ENCODE results near the gene TRMT2A. TPM values are rescaled to one million over a fixed set of nuclear protein-coding genes. Genes with fewer than 3 reads are reported as not detected.

TRMT2A gene
- total RNA-seq, 1 donor from 2014 or later: 37.9 TPM

DNA sequence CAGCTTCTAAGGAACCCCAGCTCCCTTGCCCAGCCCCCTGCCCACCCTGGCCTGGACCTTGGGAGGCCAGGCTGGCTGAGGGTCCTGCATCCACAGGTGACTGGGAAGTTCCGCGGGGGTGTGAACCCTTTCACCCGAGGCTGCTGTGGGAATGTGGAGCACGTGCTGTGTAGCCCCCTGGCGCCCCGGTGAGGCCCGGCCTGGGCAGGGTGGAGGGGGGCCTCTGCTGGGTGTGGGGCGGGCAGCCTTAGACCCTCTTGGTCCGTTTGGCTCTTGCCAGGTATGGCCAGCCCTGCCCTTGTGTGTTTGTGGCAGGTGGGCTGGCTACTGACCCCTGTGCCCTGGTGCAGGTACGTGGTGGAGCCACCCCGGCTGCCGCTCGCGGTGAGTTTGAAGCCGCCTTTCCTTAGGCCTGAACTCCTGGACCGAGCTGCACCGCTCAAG is 23.5 kb upstream of the TRMT2A start:
- H3K27me3 ChIP-seq (ENCODE audit: control insufficient read depth, insufficient read depth, low read length): no peaks in the 10 kb centered on the region
- TF ChIP-seq, protein P1, sequence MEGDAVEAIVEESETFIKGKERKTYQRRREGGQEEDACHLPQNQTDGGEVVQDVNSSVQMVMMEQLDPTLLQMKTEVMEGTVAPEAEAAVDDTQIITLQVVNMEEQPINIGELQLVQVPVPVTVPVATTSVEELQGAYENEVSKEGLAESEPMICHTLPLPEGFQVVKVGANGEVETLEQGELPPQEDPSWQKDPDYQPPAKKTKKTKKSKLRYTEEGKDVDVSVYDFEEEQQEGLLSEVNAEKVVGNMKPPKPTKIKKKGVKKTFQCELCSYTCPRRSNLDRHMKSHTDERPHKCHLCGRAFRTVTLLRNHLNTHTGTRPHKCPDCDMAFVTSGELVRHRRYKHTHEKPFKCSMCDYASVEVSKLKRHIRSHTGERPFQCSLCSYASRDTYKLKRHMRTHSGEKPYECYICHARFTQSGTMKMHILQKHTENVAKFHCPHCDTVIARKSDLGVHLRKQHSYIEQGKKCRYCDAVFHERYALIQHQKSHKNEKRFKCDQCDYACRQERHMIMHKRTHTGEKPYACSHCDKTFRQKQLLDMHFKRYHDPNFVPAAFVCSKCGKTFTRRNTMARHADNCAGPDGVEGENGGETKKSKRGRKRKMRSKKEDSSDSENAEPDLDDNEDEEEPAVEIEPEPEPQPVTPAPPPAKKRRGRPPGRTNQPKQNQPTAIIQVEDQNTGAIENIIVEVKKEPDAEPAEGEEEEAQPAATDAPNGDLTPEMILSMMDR (IDR thresholded peaks at IDR 0.05; ENCODE audit: insufficient read depth, low read length, severe bottlenecking): no peak
- no peak overlapping the region for H3K4me3 ChIP-seq (ENCODE audit: low read depth, low read length)
- peaks cover 11% of the 10 kb centered on the region for H3K36me3 ChIP-seq (ENCODE audit: control insufficient read depth, insufficient read depth, low read length)
- FAIRE-seq: no peak
- no peak for DNase-seq (ENCODE audit: low read depth)

DNA sequence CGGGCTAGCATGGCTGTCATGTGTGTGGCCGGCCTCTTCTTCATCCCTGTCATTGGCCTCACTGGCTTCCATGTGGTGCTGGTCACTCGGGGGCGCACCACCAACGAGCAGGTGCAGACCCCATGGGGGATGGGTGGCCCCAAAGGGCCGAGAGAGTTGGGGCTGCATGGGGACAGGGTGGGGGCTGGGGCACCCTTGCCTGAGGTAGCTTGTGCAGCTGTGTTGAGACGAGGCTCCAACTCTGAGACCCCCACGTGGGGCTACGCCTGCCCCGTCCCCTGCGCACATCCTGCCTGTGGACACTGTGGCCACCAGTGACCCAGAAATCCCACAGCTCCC is 23.1 kb upstream of the TRMT2A start:
- TF ChIP-seq, protein P1 (IDR thresholded peaks at IDR 0.05; ENCODE audit: insufficient read depth, low read length, severe bottlenecking): no peak
- FAIRE-seq (no peak), DNase-seq (ENCODE audit: low read depth) (no peak)
- H3K27me3 ChIP-seq (ENCODE audit: control insufficient read depth, insufficient read depth, low read length): no peaks in the 10 kb centered on the region
- no peak overlapping the region for H3K4me3 ChIP-seq (ENCODE audit: low read depth, low read length)
- peaks cover 9% of the 10 kb centered on the region for H3K36me3 ChIP-seq (ENCODE audit: control insufficient read depth, insufficient read depth, low read length)

DNA sequence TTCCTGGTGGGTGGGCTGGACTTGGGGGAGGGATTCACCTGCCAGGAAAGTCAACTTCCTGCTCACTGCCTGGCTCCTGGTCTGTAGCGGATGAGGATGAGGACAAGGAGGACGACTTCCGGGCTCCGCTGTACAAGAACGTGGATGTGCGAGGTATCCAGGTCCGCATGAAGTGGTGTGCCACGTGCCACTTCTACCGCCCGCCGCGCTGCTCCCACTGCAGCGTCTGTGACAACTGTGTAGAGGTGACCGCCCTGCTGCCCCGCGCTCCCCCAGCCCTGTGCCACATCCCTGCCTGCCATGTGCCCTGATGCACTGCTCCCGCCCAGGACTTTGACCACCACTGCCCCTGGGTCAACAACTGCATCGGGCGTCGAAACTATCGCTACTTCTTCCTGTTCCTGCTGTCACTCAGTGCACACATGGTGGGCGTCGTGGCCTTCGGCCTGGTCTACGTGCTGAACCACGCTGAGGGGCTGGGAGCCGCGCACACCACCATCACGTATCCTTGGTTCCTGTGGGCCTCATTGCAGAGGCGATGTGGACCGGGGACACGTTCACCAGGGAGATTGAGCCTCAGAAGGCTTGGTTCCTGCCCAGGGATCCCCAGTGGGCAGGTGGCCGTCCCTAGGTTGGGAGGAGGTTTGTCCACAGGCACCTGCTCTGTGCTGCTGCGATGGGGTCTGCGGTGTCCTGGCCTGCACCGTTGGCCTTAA is 22.5 kb upstream of the TRMT2A start:
- FAIRE-seq: no peak
- peaks cover 9% of the 10 kb centered on the region for H3K36me3 ChIP-seq (ENCODE audit: control insufficient read depth, insufficient read depth, low read length)

GRCh38 chr22:20138868-20139267 is 21.8 kb upstream of the TRMT2A start:
- Histone ChIP-seq H3K27me3 (ENCODE audit: control insufficient read depth, insufficient read depth, low read length) (no peaks in the 10 kb centered on the region), H3K36me3 (ENCODE audit: control insufficient read depth, insufficient read depth, low read length) (peaks cover 9% of the 10 kb centered on the region), H3K4me3 (ENCODE audit: low read depth, low read length) (no peak overlapping the region)
- TF ChIP-seq, protein P1 (IDR thresholded peaks at IDR 0.05; ENCODE audit: insufficient read depth, low read length, severe bottlenecking): no peak
- no peak for FAIRE-seq
- DNase-seq (ENCODE audit: low read depth): no peak

More for the DNA sequence above, 22.5 kb upstream of the TRMT2A start:
- Histone ChIP-seq H3K27me3 (ENCODE audit: control insufficient read depth, insufficient read depth, low read length) (no peaks in the 10 kb centered on the region), H3K4me3 (ENCODE audit: low read depth, low read length) (no peak overlapping the region)
- TF ChIP-seq, protein P1 (IDR thresholded peaks at IDR 0.05; ENCODE audit: insufficient read depth, low read length, severe bottlenecking): no peak
- DNase-seq (ENCODE audit: low read depth): no peak

GRCh38 chr22:20138417-20138738 is 21.4 kb upstream of the TRMT2A start:
- peaks cover 9% of the 10 kb centered on the region for H3K36me3 ChIP-seq (ENCODE audit: control insufficient read depth, insufficient read depth, low read length)
- TF ChIP-seq, protein P1 (IDR thresholded peaks at IDR 0.05; ENCODE audit: insufficient read depth, low read length, severe bottlenecking): no peak
- H3K27me3 ChIP-seq (ENCODE audit: control insufficient read depth, insufficient read depth, low read length): no peaks in the 10 kb centered on the region
- FAIRE-seq (no peak), DNase-seq (ENCODE audit: low read depth) (no peak)
- H3K4me3 ChIP-seq (ENCODE audit: low read depth, low read length): no peak overlapping the region
